ENCODE measurements around the gene RAB11FIP3.
A peak's percentile ranks its signal among the peaks of the same experiment; 100 is the strongest.
"Not testable (repeated sequence)": the region's sequence is repeated elsewhere in the genome, so short reads cannot be mapped to it uniquely, and the experiment has no call there.

The RAB11FIP3 gene

GRCh38 chr16:495127-495748 is 69.8 kb downstream of the RAB11FIP3 start:
- DNase-seq (ENCODE audit: low spot score): peak; percentile 6

DNA sequence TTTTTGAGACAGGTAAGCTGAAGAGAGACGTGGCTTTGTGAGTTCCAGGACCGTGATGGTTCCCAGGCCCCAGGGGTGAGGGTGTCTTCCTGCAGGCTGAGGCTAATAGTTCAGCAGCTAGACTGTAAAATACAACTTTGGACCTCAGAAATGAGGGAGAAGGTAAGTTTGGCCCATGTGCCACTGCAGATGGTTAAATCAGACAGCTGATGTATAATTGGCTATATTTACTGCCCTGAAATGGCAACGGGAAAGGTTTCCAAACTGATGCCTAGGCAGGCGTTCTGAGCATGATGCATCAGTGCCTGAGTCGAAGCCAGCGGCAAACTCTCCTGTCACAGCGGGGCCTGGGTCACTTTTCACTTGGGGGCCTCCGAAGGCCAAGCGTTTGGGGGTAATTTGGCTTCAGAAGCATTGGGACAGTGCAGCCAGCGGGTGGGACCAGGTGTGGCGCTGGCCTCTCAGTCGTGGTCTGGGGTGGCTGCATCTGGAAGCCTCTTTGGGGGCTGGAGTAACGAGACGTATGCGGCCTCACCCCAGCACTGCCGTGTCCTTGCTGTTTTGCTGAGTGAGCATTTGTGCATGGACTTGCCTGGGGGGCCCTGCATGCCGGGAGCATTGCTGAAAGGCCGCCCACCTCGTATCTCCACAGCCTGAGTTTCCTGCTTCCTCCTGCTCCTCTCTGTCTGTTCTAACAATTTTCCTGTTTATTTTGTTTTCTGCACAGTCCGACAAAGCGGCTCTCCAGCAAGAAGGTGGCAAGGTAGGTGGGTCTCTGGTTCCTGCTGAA is 70.8 kb downstream of the RAB11FIP3 start:
- DNase-seq (ENCODE audit: low spot score): no peak

DNA sequence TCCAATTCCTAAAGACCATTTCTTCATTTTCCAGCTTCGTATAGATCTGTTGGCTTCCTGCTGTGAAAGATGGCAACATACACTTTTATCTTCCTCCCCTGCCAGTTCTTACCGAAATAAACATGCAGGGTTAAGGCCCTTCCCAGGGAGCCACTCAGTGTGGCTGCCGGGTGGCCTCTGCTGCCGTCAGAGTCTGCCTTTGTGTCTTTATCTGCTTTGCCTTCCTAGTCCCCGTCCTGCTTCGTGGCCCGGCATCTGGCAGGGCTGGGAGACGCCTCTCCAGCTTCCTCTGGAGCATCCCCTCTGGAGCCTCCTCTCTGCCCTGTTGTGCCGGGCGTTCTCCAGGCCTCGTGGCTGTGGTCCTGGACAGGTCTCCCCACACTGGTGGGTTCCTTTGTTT is 71.8 kb downstream of the RAB11FIP3 start:
- DNase-seq (ENCODE audit: low spot score): no peak

GRCh38 chr16:499924-500323 is 74.5 kb downstream of the RAB11FIP3 start:
- DNase-seq (ENCODE audit: low spot score): no peak

DNA sequence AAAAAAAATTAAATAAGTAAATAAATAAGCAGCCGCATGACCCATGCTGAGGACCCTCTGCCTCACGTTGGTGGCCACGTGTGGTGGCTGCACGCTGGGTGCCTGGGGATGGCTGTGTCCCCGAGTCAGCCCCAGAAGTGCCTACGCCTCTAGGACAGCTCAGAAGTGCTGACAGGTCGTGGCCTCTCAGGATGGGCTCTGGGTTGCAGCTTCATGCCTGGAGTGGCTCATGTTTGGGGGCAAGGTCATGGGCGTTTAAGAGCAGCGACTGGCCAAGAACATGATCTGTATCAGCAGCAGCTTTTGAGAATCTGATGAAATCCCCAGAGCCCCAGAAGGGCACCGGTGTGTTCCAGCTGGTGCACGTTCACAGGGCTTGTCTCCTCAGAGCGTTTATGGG is 75.3 kb downstream of the RAB11FIP3 start:
- DNase-seq (ENCODE audit: low spot score): no peak

GRCh38 chr16:502179-502943 is 76.9 kb downstream of the RAB11FIP3 start:
- DNase-seq (ENCODE audit: low spot score): no peak

GRCh38 chr16:503150-504071 is 78.0 kb downstream of the RAB11FIP3 start:
- DNase-seq (ENCODE audit: low spot score): no peak

DNA sequence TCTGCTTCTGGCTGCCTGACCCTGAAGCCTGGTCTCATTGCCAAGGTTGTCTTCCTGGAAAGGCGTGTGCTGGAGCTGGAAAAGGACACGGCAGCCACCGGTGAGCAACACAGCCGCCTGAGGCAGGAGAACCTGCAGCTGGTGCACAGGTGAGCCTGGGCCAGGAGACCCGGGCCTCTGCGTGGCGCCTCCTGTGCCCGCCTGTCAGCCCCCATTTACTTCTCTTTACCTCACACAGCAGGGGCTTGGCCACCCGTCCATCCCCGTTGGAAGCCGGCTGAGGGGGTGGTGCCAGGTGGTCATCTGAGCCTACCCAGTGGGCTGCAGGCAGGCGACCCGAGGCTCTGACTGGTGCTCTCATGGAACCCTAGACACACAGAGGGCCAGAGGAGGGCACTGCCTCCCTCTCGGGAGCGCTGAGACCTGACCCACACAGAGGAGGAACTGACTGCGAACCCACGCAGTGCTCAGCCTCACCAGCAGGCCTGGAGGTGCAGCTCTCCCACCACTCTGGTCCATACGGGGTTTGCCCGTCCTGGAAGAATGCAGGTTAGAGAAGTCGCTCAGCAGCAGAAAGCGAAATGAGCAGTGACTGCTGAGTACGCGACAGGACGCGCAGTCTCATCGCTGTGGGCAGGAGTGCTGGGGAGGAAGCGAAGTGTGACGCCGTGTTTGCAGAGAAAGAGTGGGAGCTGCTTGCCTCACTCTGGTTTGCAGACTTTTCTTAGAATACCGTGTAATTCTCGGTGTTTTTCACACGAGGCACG is 80.2 kb downstream of the RAB11FIP3 start:
- no peak for DNase-seq (ENCODE audit: low spot score)

DNA sequence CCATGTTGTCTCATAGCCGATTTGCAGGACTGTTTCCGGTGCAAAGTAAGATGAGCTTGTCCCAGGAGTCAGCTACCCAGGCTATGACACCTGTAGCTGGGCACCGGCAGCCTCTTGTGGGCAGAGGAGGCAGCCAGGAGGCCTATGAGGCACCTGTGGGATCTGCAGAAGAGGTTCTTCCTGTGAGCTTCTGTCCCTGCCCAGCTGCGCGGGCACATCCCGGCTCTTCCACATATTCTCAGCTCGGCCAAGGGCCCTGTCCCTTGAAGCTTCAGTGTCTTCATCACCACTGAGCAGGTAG is 80.7 kb downstream of the RAB11FIP3 start:
- no peak for DNase-seq (ENCODE audit: low spot score)

GRCh38 chr16:507527-507926 is 82.1 kb downstream of the RAB11FIP3 start:
- not testable (repeated sequence) for DNase-seq (ENCODE audit: low spot score)

DNA sequence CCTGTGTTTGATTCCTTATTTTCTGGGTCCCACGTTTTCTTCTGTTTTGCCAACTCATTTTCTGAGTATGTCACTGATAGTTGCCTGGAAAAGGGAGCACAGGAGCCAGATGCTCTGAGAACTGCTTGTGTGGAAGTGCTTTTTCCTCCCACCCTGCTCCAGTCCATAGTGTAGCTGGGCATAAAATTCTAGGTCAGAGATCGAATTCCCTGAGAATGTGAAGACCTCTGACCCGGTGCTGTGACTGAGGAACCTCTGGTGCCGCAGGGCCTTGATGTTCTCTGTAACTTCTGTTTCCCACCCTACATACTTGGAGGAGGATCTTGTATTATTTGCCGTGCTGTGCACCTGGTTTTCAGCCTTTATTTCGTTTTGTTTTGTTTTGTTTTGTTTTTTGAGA is 82.5 kb downstream of the RAB11FIP3 start:
- DNase-seq (ENCODE audit: low spot score): no peak

DNA sequence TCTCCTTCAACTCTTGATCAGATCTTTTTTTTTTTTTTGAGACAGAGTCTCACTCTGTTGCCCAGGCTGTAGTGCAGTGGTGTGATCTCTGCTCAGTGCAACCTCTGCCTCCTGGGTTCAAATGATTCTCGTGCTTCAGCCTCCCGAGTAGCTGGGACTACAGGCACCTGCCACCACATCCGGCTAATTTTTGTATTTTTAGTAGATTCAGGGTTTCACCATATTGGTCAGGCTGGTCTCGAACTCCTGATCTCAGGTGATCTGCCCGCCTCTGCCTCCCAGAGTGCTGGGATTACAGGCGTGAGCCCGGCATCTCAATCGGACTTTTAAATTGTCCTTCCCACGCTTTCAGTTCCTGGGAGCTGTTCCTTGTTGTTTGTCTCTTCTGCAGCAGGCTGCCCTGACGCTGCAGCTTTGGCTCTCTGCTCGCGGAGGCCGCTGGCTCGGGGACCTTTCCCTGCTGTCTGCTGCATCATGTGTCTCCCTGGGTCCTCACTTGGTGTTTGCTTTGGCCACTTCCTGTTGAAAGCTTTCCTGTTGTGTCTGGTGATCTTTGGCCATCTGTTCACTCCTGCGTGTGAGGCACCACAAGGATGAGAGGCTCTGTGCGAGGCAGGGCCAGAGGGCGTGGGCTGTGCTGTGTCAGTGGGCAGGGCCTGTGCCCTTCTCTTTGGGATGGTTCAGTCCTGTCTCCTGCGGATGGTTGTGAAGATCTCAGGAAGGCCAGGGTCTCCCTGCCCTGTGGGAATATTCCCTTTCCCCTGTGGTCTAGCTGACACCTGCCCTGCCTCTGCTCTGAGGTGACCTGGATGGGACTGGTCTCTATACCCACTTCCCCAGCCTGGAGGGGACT is 83.7 kb downstream of the RAB11FIP3 start:
- DNase-seq (ENCODE audit: low spot score): no peak

- DNase-seq (ENCODE audit: low spot score): no peak
Measured at GRCh38 chr16:510066-510825, 84.8 kb downstream of the RAB11FIP3 start.

DNA sequence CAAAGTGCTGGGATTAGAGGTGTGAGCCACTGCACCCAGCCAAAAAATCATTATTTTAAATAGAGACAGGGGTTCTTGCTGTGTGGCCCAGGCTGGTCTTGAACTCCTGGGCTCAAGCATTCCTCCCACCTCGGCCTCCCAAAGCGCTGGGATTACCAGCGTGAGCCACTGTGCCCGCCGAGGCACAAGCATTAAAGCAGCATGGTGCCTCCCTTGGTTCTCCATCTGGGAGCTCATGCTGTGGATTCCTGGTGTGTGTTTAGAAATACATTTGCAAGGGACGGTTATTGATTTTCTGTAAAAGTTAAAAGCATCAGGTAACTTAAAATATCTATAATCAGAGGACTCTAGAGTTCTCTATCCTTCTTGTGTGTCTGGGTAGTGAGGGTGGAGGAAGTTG is 87.4 kb downstream of the RAB11FIP3 start:
- DNase-seq (ENCODE audit: low spot score): no peak

DNA sequence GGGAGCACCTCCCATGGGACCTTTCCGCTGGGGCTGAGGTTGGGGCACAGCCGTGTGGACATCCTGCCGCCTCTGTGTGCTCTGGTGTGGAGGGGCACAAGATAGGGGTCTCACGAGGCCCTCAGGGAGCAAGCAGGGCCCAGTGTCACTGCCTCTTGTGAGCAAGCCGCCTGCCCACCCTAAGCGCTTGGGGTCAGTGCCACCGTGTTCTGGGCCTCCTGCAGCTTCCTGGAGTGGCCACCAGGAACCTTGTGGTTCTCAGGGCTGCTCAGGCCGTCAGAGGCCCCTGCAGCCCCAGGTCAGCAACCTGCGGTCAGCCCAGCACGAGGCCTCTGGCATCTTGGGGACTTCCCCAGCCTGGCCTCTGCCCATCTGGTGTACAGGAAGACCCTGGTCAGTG is 88.5 kb downstream of the RAB11FIP3 start:
- no peak for DNase-seq (ENCODE audit: low spot score)

GRCh38 chr16:515175-515938 is 89.9 kb downstream of the RAB11FIP3 start:
- DNase-seq (ENCODE audit: low spot score): no peak

GRCh38 chr16:515939-516226 is 90.4 kb downstream of the RAB11FIP3 start:
- DNase-seq (ENCODE audit: low spot score): no peak

DNA sequence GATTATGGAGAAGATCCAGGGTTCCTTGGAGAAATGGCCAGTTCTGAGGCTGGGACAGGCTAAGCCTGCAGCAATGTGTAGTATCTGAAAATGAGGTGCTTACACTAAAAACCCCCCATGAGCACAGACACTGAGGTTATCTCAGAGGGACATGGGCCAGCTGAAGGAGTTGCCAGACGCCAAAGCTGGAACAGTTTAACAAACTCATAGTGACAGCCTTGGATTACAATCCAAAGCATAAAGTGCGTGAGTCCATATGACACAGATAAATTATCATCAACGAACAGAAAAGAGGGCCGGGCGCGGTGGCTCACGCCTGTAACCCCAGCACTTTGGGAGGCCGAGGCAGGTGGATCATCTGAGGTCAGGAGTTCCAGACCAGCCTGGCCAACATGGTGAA is 90.9 kb downstream of the RAB11FIP3 start:
- DNase-seq (ENCODE audit: low spot score): no peak

DNA sequence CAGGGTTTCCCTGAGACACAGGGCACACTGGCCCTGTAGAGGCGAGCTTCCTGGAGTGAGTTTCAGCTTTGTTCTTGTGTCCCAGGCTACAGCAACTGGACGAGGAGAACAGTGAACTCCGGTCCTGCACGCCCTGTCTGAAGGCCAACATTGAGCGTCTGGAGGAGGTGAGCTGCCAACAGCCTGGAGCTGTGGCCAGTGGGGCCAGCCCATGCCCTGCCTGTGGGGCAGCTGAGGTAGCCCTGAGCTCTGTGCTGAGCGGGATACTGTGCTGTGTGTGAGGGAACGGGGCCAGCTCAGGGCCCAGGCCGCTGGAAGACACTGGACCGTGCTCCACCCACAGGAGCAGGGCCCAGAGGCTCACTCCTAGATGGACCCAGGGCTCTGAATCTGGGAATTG is 93.4 kb downstream of the RAB11FIP3 start:
- DNase-seq (ENCODE audit: low spot score): no peak

All from CD4-positive, alpha-beta T cell treated with Interleukin-15 for 4 hours (primary cell).